GM21381 (cell line): Measurements from ENCODE around the gene TSPAN32.

Source experiments
- ATAC-seq: cut with Tn5 transposase; IDR thresholded peaks from one replicate; pipeline ENCODE4 v1.9.1; 2021; ENCODE audit warnings: mild to moderate bottlenecking, moderate library complexity; ENCODE audit not compliant: unreplicated experiment

The TSPAN32 gene

DNA sequence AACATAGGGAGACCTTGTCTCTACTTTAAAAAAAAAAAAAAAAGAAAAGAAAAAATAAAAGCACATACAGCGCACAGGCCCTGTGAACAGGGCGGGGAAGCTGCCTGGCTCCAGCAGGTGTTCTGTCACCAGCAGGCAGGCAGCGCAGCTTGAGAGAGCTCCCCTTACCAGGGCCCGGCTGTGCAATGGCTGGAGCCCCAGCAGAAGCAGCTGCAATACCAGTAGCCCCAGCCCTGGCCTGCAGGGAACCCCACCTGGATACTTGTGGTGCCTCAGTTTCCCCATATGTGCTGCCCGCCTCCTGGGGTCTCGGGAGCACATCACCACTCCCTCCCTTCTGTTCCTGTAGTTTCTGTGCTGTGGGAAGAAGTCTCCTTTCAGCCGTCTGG, 12.3 kb downstream of the TSPAN32 start:
- ATAC-seq: no peak

DNA sequence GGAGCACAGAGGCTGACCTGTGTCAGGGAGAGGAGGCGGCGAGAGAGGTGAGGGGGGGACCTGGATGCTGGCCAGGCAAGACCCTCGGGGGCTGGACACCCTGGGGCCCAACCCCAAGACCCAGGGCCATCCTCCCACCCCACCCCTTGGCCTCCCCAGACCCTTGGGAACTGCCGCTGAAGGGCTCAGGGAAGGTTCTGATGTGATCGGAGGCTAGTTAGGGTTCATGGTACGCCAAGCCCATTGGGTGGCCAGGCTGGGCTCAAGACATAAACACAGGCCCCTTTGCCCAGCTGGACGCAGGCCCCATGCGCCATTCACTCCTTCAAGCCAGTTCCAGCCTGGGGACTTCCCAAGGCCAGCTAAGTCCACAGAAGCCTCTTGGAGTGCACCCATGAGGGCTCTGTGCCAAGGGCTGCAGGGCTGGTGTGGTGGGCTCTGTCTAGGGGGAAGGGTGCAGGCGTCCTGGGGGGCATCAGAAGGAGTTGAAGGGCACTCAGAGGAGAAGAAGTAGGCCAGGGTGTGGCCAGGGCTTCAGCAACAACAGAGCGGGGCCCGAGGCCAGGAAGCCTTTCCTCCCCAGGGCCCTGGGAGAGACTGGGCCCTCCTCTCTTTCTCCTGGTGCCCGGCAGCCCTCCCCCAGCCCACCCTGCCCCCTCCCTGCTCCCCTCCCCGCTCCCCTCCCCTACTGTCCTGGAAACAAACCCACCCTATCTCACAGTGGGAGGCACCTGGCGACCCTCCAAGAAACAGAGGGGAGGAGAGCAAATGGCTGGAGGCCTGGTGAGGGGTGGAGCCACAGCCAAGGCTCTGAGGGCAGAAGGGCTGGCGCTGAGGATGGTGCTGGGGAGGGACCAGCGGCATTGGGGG, 12.9 kb downstream of the TSPAN32 start:
- no peak for ATAC-seq

DNA sequence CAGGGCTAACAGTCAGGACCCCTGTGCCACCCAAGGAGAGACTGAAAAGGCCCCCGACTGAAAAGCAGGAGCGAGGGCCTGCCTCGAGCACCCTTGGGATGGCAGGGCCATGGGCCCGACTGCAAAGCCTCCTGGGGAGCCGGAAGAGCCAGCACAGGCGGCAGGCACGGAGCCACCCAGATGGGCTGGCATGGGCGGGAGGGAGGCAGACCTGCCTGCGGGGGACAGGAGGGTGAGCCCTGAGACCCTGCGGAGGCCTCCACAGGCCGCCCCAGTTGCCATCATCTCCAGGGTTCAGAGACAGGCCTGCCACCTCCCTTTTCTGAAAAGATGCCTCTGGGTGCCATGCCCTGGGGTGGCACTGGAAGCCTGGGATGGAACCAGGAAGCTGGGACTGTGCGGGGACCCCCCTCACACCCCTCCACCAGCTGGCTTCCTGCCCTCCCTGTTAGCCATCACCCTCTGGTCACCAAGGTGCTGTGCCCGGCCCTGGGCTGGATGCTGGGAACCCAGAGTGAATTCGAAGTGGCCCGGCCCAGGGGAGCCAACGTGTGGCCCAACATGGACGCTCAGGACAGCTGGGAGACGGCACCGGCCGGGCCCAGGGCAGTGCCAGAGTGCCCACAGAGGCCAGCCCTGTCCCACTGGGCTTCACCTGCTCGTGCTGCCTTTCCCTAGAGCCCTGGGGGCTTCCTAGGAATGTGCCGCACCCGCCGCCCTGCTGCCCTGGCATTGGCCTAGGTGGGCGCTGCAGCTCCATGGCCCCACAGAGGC, 13.8 kb downstream of the TSPAN32 start:
- ATAC-seq: no peak

DNA sequence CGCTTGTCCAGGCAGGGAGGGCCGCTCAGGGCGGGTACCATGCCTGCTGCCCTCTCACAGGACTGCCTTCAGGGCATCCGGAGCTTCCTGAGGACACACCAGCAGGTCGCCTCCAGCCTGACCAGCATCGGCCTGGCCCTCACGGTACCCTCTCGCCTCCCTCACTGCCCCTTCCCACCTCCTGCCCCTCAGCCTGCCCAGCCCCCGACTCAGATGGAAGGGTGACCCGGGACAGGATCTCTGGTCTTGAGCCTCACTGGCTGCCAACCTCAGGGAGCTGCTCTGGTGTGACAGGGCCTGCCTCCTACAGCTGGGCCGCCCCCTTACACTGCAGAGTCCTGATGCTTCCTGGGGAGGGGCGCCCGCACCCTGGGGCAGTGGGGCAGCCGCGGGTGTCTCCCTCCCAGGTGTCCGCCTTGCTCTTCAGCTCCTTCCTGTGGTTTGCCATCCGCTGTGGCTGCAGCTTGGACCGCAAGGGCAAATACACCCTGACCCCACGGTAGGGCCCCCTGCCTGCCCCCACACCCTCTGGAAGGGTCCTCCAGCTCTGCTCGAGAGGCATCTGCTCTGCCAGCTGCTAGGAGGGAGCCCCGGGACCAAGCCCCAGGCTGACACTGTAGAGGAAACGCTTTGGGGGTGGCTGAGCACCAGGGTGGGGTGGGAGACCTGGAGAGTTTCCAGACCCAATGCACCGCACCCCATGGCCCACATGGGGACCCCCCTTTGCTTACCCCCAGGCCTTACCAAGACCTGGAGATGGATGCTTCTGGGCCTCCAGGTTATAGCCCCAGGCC, 14.6 kb downstream of the TSPAN32 start:
- ATAC-seq: no peak

DNA sequence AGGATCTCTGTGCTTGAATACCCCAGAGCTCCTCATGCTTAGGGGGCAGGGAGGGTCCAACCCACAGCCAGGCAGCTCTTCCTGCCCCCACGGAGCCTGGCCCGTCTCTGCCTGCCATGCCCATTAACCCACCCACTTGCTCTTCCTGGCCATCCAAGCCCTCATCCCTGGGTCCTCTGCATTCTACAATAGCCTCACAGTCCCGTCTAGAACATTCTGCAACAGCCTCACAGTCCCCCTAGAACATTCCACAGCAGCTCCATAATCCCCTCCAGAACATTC, 15.1 kb downstream of the TSPAN32 start:
- ATAC-seq: no peak

DNA sequence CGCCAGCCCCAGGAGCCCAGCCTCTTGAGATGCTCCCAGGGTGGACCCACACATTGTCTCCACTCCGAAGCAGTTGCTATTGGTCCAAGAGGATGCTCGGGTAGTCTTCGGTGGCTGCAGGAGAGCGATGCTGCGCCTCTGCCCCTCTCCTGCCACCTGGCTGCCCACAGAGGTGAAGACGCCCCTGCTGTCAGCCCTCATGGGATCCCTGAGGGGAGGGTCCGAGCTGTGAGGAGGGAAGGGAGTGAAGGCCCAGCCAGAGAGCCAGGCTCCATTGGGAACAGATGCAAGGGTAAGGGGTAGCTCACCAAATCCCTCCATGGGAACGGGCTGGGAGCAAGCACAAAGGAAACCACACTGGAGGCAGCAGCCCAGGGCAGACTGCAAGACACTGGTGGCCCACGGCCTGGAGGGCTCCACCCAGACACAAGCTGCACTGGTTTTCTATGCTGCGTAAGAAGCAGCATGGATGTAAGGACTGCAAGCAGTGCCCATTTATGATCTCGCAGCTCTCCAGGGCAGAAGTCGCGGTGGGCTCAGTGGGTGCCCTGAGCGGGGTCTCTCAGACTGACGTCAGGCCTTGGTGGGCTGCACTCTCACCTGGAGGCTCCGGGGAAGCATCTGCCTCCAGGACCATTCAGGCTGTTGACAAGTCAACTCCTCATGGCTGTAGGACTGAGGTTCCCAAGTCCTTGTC, 15.7 kb downstream of the TSPAN32 start:
- ATAC-seq: no peak

DNA sequence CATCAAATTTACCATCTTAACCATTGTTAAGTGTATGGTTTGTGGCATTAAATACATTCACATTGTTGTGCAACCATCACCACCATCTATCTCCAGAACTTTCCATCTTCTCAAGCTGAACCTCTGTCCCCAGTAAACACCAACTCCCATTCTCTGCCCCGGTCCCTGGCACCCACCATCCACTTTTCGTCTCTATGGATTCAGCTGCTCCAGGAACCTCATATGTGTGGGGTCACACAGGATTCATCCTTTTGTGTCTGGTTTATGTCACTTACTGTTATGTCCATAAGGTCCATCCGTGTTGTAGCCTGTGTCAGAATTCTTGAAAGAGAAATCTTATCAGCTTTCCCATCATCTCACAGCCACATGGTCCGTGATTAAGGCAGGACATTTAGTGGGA, 16.3 kb downstream of the TSPAN32 start:
- ATAC-seq: no peak

DNA sequence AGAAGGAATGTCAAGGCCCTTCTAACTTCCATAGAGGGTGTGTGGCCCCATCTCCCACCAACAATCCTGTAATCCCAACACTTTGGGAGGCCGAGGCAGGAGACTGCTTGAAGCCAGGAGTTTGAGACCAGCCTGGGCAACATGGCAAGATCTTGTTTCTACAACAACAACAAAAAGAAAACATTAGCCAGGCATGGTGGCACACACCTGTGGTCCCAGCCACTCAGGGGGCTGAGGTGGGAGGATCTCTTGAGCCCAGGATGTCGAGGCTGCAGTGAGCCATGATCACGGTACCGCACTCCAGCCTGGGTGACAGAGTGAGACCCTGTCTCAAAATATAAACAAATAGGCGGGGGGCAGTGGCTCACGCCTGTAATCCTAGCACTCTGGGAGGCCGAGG, 16.9 kb downstream of the TSPAN32 start:
- ATAC-seq: no peak

DNA sequence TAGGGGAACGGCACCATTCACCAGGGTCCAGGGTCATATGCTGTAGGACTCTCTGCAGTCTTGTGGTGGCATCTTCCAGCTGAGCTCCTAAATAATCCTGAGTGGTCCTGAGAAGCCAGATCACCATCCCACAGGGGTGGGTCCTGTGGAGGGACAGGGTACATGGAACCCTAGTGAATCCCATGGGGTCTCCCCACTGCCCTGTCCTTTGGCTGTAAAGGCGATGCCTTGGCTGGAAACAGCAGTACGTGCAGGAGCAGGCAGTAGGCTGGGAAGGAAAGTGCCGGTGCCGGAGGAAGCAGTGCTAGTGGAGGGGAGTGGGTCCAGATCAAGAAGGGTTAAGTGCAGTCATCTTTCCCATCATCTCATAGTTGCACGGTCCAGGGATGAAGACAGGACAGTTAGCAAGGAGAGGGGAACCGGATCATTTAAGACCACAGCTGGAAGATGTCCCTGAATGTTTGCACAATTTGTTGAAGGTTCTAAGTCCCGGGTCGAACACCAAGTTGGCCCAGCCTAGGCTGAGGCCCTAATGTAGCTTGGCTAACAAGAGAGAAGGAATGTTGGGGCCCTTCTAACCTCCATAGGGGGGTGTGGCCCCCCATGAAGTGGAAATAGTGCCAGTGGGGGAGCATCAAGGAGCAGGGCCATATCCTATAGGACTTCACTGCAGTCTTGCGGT, 18.1 kb downstream of the TSPAN32 start:
- no peak for ATAC-seq

DNA sequence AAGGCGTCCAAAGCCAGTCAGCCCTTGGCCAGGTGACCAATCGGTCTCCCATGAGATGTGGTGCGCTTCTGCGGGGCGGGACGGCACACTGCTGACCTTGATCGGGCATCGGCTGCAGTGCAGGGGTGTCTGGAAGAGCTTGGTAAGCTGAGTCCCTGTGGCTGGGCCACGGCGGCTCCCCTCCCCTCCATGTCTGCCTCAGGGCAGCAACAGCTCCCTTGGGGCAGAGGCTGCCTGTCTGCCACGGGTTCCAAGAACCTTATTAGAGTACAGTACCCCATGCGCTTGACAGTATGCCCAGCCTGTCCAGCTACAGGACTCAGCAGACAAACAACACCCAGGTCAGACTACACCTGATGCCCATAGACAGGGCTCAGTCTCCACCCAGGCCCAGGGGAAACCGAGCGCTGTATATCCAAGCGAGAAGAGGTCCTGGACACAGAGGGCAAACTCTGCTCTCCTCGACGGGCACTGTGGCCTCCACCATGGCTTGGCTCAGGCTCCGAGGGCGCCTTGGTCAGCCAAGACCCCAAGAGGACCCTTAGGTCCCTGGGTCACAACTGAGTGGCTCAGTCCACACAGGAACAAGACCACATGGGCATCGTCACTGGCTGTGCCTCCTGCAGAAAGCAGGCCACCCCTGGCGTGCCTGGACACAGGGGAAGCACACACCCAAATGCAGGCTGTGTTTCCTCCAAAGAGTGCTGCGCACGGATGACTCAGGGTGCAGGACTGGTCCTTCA, 18.9 kb downstream of the TSPAN32 start:
- no peak for ATAC-seq

DNA sequence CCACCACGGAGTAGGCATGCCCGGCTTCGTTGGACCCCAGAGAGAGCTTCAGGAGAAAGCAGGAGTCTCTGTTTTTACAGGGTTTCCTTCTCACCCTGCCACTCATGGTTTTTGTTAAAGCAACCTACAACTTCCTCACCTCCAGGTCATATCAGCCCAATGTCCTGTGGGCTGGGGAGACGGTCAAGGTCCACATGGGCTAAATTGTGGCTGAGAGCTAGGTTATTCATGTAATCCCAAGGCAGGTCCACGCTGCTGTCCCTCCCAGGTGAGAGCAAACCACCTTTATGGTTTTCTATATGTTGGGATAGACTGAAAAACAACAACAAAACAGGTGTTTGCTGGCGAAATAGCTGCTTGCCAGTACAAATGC, 19.5 kb downstream of the TSPAN32 start:
- ATAC-seq: no peak

DNA sequence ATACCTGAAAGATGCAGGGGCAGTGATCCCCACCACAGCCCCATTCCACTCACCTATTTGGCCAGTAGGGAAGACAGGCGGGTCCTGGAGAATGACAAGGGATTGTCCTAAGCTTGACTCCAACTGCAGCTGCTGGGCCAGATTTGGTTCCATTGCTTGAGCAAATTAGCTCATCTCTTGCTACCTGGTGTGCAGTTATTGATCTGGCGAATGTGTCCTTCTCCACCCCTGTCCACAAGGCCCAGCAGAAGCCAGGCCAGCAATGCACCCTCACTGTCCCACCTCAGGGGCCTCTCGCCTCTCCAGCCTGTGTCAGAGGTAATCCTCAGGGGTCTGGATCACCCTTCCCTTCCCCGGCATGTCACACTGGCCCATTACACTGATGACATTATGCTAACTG, 23.3 kb downstream of the TSPAN32 start:
- ATAC-seq: no peak

DNA sequence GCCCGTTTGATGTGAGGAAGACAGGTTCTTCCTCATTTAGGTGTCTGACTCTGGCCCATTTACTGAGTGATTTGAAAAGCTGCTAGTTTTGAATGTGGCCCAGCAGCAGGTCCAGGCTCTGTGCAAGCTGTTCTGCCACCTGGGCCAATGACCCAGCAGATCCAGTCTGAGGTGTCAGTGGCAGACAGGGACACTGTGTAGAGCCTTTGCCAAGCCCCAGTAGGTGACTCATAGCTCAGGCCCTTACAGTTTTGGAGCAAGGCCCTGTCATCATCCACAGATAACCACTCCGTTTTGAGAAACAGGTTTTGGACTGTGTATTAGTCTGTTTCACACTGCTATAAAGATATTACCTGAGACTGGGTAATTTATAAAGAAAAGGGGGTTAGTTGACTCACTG, 23.9 kb downstream of the TSPAN32 start:
- no peak for ATAC-seq

DNA sequence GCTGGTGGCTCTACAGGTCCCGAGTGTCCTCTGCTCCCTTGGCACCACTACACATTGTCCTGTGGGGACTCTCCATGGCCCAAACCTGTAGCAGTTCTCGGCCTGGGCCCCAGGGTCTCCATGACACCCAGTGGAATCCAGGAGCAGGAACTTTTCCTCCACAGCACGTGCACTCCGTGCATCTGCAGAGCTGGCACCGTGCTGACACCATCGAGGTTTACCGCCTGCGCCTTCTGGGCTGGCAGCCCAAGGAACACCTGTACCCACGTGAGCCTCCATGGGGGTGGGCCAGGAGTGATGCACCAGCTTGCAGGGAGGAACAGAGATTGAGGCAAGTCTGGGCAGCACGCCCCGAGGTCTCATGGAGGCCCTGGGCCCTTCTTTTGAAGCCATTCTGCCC, 25.2 kb downstream of the TSPAN32 start:
- ATAC-seq: no peak

DNA sequence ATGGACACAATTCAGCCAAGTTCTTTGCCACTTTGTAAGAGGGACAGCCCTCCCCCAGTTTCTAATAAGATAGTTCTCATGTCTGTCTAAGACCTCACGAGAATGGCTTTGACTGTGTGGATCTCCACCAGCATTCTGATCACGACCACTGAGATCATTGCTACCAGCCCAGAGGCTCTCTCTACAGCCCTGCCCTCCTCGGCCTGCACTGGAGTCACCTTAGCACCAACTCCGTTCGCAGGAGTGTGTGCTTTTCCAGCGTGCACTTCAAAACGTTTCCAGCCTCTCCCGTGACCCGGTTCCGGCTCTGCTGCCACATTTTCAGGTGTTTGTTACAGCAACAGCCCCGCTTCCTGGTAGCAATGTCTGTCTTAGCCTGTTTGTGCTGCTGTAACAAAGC, 26.2 kb downstream of the TSPAN32 start:
- ATAC-seq: no peak

DNA sequence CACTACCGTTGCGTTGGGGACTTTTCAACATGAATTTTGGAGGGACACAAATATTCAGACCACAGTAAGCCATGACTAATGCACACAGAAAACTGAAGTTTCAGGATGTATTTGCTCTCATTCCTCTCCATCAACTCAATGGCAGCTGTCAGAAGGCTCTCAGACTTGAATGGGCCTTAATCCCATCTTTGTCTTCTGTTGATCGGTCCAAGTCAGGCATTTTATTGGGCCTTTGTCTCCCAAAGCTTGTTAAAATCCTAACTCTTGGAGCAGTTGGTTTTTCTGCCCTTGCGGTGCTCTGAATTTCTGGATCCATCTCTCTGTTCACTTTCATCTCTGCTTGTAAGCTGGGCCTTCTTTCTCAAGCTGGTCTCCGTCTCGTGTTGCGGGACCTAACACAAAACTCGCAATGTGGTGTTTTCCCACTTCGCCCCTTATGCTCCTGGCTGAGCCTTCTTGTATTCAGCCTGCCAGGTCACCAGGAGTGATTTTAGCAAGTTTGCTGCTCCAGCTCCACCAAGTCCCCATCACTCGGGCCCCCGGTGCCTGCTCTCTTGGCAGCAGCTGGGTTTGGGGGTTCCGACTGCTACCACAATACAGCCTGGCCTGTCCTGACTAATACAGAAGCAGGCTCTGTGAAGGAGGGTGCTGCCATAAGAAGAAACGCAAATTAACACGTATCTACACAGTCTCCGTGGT, 27.0 kb downstream of the TSPAN32 start:
- no peak for ATAC-seq

DNA sequence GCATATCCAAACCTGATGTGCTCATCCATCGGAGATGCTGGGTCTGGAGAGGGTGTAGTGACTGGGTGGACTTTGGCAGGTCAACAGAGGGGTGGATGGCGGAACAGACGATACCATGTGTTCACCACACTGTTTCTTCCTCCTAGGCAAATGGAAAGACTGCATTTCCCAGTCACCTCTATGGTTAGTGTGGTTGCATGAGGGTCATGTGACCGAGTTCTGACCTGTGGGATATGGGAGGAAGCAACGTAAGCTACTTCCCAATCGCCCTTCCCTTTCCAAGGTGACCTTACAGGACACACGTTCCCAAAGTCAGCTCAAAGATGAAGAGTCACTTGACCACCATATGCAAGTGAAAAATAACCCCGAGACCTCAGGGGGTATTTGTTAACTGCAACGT, 27.7 kb downstream of the TSPAN32 start:
- no peak for ATAC-seq

DNA sequence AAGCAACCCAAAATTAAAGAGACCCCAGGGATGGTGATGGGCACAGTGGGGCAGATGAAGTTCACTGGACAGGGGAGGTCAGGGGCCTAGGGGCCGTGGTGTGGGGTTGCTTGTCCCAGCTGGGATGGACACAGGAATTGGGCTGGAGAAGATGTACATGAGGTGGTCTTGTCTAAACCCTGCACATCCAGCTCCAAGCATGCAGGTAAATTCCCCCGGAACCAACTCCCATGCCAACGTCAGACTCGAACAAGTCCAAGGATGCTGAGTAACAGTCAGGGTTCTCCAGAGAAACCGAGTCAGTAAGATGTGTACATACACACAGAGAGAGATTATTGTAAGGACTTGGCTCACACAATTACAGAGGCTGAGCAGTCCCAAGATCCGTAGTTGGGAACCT, 28.9 kb downstream of the TSPAN32 start:
- no peak for ATAC-seq

DNA sequence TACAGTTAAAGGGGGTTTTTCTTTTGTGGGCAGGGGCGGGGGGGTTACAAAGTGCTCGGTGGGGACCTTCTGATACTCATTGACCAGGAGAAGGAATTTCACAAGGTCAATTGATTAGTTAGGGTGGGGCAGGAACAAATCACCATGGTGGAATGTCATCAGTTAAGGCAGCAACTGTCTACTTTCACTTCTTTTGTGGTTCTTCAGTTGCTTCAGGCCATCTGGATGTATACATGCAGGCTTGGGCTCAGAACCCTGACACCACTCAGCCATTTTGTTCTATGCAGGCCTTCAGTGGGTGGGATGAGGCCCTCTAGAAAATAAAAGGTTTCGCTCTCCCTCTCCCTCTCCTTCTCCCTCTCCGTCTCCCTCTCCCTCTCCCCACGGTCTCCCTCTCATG, 29.6 kb downstream of the TSPAN32 start:
- no peak for ATAC-seq
